SK-N-MC (cell line): ENCODE data around the gene TP73.

Experiments used
- DNase-seq: peaks from one replicate; pipeline ENCODE4 v3.0.0-alpha.2; 2011; ENCODE audit warnings: low read depth, low spot score
- H3K27ac ChIP-seq: fragments of 200-600 bp; sonication (generic); 2 replicates; pipeline ENCODE4 v1.5.1; 2016; ENCODE audit warnings: mixed run types
- H3K36me3 ChIP-seq: fragments of 200-600 bp; sonication (generic); 2 replicates; pipeline ENCODE4 v1.6.1; 2017; ENCODE audit warnings: antibody characterized with exemption, low read length, mixed read lengths; ENCODE audit not compliant: insufficient read depth
- H3K4me3 ChIP-seq: fragments of 200-600 bp; sonication (generic); 2 replicates; pipeline ENCODE4 v1.5.1; 2016
- H3K9ac ChIP-seq: fragments of 200-600 bp; sonication (generic); 2 replicates; pipeline ENCODE4 v1.8.0; 2017; ENCODE audit warnings: mixed run types, mixed read lengths; ENCODE audit not compliant: insufficient read length
- H3K9me3 ChIP-seq: fragments of 200-600 bp; sonication (generic); 2 replicates; pipeline ENCODE4 v1.6.1; 2017; ENCODE audit warnings: low read depth, mild to moderate bottlenecking, antibody characterized with exemption, low read length, moderate library complexity, mixed read lengths
- EZH2 ChIP-seq: fragments of 200-600 bp; sonication (generic); IDR thresholded peaks from one replicate; pipeline ENCODE4 v1.6.1; 2017; ENCODE audit warnings: antibody characterized with exemption
- FOXP2 ChIP-seq: optimal IDR thresholded peaks from 2 replicates; pipeline ENCODE3; 2011; ENCODE audit warnings: mild to moderate bottlenecking, moderate library complexity; ENCODE audit not compliant: insufficient read depth; ENCODE audit errors: extremely low read length, control extremely low read depth
- POLR2AphosphoS5 ChIP-seq: IDR thresholded peaks from 2 replicates; pipeline ENCODE4 v1.6.1; 2012; ENCODE audit warnings: mild to moderate bottlenecking, low read depth, low read length, borderline replicate concordance

TP73 gene

DNA sequence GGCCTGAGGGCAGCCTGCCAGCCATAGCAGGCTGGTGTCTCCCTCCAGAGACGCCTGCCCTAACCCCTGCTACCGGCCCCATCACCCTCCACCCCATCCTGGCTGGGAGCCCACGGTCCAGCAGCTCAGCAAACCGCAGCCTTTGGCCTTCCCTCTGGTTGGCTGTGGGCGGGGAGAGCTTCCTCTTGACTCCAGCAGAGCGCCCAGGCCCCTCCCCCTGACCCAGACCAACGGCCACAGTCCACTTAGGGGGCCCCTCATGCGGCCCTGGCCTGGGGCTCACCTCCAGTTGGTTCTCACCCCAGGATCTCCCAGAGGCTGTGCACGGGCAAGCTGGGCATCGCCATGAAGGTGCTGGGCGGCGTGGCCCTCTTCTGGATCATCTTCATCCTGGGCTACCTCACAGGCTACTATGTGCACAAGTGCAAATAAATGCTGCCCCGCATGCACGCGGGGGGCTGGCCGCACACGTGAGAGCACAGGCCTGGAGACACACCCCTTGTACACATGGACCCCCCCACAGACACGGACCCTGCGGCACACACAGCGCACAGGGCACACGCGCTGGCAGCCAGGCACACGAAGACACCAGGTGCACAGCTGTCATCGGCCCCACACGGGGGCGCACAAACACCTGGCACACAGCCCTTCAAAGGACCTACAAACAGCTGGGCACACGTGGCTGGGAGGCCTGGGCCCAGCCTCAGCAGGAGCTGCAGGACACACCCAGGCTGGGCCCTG, 123.3 kb downstream of the TP73 start:
- no peak overlapping the region for H3K27ac ChIP-seq
- H3K36me3 ChIP-seq = peaks cover 9% of the 10 kb centered on the region; the same call in 1 of the 2 replicates
- H3K4me3 ChIP-seq = no peak overlapping the region

DNA sequence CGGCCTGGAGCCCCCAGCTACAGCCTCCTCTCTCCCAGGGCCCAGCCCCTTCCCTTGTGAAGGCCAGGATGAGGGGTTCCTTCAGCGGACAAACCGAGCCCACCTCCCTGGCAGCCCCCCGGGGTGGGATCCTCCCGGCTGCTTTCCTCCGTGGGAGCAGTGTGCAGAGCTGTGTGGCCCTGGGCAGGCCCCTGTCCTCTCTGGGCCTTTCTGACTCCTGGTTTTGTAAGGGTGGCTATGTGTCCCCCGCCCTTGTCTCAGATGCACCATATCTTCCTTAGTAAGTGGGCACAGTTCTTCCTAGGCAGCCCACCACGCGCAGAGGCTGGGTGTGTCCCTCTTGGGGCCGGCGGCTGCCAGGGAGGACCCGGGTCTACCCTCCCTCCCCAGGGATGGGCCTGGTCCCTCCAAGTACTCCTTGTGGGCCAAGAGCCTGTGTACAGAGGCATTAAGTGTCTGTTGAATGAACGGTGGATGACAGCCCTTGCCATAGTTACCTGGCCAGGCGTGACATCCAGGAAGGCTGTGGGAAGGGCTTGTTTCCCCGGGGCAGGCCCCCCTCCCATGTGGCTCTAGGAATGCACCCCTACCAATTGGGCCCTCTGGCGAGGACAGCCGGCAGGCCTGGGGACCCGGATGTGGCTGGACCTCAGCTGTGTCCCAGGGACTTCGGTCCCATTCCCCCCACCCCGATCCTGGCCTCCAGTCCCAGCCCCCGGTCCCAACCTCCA, 124.1 kb downstream of the TP73 start:
- Histone ChIP-seq H3K4me3 (no peak overlapping the region), H3K36me3 (peaks cover 16% of the 10 kb centered on the region; the same call in 1 of the 2 replicates), H3K9me3 (no peaks in the 10 kb centered on the region), H3K9ac (no peak overlapping the region), H3K27ac (no peak overlapping the region)
- TF ChIP-seq FOXP2 (no peak), EZH2 (no peak), POLR2AphosphoS5 (no peak)
- DNase-seq = no peak

More for the DNA sequence above, 123.3 kb downstream of the TP73 start:
- DNase-seq = no peak
- no peak for TF ChIP-seq FOXP2
- no peak for TF ChIP-seq POLR2AphosphoS5
- TF ChIP-seq EZH2 = no peak
- no peaks in the 10 kb centered on the region for H3K9me3 ChIP-seq
- no peak overlapping the region for H3K9ac ChIP-seq

DNA sequence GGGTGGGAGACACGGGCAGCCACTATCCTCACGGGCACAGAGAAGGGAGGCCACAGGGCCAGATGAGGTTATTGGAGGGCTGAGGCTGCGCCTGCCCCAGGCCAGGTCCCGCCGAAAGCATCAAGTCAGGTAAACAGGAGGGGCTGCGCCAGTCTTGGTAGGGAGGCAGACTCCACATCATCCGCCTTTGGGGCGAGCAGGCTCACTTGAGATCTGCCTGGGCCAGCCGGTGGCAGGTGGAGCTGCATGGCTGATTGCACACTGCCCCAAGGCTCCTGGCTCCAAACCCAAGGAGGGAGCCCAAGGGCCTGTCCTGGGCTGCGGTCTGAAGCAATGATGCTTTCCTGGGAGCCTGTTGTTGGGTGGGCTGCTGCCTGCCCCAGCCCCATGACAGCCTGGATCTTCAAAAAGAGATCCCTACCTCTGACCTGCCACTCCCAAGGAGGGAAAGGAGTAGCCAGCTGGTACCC, 124.8 kb downstream of the TP73 start:
- DNase-seq = no peak
- Histone ChIP-seq H3K9me3 (no peaks in the 10 kb centered on the region), H3K9ac (no peak overlapping the region), H3K4me3 (no peak overlapping the region), H3K36me3 (peaks cover 23% of the 10 kb centered on the region), H3K27ac (no peak overlapping the region)
- TF ChIP-seq POLR2AphosphoS5 (no peak), FOXP2 (no peak), EZH2 (no peak)

DNA sequence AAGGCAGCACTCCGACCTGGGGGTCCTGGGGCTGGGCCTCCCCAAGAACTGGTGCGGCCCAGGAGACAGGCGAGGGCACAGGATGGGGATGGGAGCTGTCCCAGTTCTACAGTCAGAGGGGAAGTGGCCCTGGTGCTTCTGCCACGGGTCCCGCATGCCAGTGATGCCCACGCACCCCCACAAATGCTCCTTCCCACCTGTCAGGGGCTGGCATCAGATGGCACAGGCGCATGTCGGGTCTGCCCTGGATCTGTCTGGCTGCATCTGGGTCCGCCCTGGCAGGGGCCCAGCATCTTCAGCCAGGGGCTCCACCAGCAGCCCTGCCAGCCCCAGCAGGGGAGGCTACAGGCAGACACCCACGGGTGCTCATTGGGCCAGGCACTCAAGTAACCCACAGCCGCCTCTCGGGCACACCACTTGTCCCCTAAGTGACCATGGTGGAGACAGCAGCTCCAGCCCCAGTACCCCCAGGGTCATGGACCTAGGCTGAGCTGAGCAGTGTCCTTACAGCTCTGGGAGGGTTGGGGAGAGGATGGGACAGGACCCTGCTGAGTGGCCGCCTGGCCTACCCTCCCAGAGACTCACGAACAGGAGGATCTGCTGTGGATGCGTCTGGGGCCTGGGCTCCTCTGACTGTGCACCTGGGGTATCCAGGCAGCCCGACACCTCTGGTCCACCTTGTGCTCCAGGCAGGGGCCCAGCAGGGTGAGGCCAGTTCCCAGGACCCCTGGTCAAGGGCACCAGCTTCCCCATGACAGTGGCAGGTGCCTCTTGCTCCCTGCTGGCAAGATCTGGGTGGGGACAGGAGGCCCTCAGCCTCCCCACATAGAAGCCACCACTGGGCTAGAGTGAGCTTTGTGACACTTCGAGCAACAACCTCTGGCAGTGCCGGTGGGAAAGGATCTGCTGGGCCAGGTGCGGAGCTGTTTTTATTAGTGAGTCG, 125.6 kb downstream of the TP73 start:
- Histone ChIP-seq H3K27ac (no peak overlapping the region), H3K9ac (no peak overlapping the region), H3K36me3 (peaks cover 30% of the 10 kb centered on the region), H3K9me3 (no peaks in the 10 kb centered on the region), H3K4me3 (no peak overlapping the region)
- TF ChIP-seq POLR2AphosphoS5 = no peak
- no peak for TF ChIP-seq FOXP2
- no peak for TF ChIP-seq EZH2
- no peak for DNase-seq

DNA sequence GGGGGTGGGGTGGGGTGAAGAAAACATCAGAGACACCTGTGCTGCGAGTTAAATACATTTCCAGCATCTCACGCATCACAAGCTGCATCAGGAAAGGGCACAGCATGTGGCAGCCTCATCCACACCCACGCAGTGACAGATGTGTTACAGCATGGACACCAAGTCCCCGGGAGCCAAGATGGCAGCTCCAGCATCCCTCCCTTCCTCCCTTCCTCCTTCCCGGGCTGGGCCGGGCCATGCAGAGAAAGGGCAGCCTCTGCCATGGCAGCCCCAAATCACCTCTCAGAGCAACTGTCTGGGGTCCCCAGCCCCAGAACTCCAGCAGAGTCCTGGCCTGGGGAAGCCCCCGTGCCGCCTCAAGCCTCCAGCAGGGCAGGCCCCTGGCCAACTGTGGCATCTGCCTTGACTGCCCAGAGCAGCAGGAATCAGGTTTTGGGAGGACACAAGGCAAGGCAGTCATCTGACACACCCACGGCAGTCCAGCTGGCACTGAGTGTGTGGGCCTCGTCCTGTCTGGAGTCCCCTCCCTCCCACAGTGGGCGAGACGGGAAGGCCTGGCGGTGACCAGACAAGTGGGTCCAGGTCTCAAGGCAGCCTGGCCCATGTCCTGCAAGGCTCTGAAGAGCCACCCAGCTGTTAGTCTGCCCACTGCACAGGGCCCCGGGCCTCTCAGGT, 126.4 kb downstream of the TP73 start:
- H3K9me3 ChIP-seq = no peaks in the 10 kb centered on the region
- no peak overlapping the region for H3K4me3 ChIP-seq
- peaks cover 36% of the 10 kb centered on the region for H3K36me3 ChIP-seq
- no peak overlapping the region for H3K9ac ChIP-seq
- TF ChIP-seq POLR2AphosphoS5 = no peak; the same call in 1 of the 2 replicates
- TF ChIP-seq EZH2 = no peak
- TF ChIP-seq FOXP2 = no peak
- DNase-seq = no peak
- H3K27ac ChIP-seq = no peak overlapping the region

DNA sequence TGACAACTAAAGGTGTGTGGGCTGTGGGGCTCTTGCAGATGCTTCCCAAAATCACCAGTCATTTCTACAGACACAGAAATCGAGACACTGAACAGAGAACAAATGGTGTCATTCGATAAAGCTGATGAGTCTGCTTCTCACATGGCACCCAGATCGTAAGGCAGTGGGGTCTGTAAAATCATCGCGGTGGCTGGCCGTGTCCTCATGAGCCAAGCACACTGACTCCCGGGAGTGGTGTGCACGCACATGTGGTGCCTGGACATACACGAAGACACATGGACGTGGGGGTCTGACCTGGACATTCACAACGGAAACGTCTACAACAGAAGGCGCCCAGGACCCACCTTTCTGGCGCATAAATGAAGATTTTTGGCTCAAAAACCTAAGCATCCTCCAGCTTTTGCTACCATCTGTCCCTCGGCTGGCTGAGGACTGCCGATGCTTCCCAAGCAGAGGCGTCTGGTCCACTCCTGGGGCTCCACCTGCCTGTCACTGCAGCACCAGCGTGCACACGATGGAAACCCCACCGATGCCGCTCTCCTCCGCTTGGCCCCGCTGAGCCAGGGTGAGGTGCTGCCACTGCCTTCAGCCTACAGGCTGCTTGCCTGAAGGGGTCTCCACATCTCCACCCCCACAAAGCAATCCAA, 127.1 kb downstream of the TP73 start:
- Histone ChIP-seq H3K36me3 (peaks cover 41% of the 10 kb centered on the region), H3K27ac (no peak overlapping the region), H3K9ac (no peak overlapping the region), H3K4me3 (no peak overlapping the region), H3K9me3 (no peaks in the 10 kb centered on the region)
- TF ChIP-seq POLR2AphosphoS5 = no peak
- no peak for DNase-seq

DNA sequence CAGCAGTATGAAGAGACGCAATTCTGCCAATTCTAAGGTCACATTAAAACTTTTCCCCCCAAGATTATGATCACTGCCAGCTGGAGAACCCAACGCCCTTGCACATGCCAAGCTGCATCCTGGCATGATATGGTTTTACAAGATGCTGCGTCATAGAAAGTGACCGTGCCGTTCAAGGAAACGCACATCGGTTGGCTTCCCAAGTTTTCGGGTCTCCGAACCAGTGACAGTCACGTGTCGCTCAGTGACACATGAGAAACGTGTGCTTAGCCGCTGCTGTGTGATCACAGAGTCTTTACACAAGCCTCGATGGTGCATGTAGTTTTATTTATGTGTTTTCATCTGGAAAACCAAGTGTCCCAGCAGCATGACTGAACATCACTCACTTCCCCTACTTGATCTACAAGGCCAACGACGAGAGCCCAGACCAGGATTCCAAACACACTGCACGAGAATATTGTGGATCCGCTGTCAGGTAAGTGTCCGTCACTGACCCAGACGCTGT, 127.6 kb downstream of the TP73 start:
- Histone ChIP-seq H3K9me3 (no peaks in the 10 kb centered on the region), H3K9ac (no peak overlapping the region), H3K27ac (no peak overlapping the region), H3K4me3 (no peak overlapping the region), H3K36me3 (peaks cover 45% of the 10 kb centered on the region)
- no peak for DNase-seq
- no peak for TF ChIP-seq POLR2AphosphoS5
- no peak for TF ChIP-seq FOXP2
- TF ChIP-seq EZH2 = no peak
